Esophagus muscularis mucosa (tissue), 4 donors: ENCODE measurements around the gene DNAH17. TPM values are rescaled to one million over a fixed set of nuclear protein-coding genes. Genes with fewer than 3 reads are reported as not detected.

Source experiments
- DNase-seq: peaks from one replicate; pipeline ENCODE4 v3.0.0-alpha.2; 2017; ENCODE audit errors: extremely low spot score
- H3K27ac ChIP-seq, 4 donors: fragments of 200-600 bp; sonication (generic); replicated peaks in 1 of 4; 1 replicate in 3 of 4; 2 replicates in 1 of 4; pipeline ENCODE4 v1.5.1; 2016 to 2019; ENCODE audit warnings: mild to moderate bottlenecking in 1 of 4
- H3K27me3 ChIP-seq, 4 donors: fragments of 200-600 bp; sonication (generic); one replicate each; pipeline versions ENCODE4 v1.5.1 to v1.6.0; 2016 to 2019
- H3K36me3 ChIP-seq, 4 donors: fragments of 200-600 bp; sonication (generic); one replicate each; pipeline ENCODE4 v1.5.1; 2016 to 2019
- H3K4me1 ChIP-seq, 4 donors: fragments of 200-600 bp; sonication (generic); one replicate each; pipeline ENCODE4 v1.5.1; 2016 to 2019
- H3K4me3 ChIP-seq, 4 donors: fragments of 200-600 bp; sonication (generic); 1 replicate in 2 of 4; 2 replicates in 2 of 4; pipeline ENCODE4 v1.5.1; 2016 to 2019; ENCODE audit warnings: mild to moderate bottlenecking in 4 of 4, moderate library complexity in 1 of 4
- H3K9me3 ChIP-seq, 4 donors: fragments of 200-600 bp; sonication (generic); 1 replicate in 3 of 4; 2 replicates in 1 of 4; pipeline ENCODE4 v1.5.1; 2016 to 2019
- EP300 ChIP-seq: sonication (generic); formaldehyde crosslinking; IDR thresholded peaks from one replicate; pipeline ENCODE4 v1.6.1; 2017; ENCODE audit warnings: antibody characterized with exemption
- POLR2A ChIP-seq: fragments of 450-650 bp; IDR thresholded peaks from one replicate; pipeline ENCODE4 v1.6.1; 2017; ENCODE audit warnings: antibody characterized with exemption, moderate library complexity, mild to moderate bottlenecking, low read depth
- POLR2AphosphoS5 ChIP-seq, 2 donors: sonication (generic); formaldehyde crosslinking; IDR thresholded peaks; one replicate each; pipeline ENCODE4 v1.6.1; 2017; ENCODE audit warnings: antibody characterized with exemption in 2 of 2
- WGBS: methylation state at CpG from one replicate; pipeline ENCODE4 v1.1.5; 2018; 5-methylcytosine and 5-hydroxymethylcytosine counted together
- intact Hi-C: fragments of 100-400 bp; cut with DNase I; formaldehyde crosslinking; loops from one replicate; pipeline ENCODE4 v1.15.1; 2023
- total RNA-seq, 4 donors: library from RNA; depleted of rRNA; stranded (reverse); fragments of >200 nt; gene quantifications; one replicate each; pipeline versions ENCODE4 v1.1.0 to v1.2.1, GENCODE V29; 2016
- TF ChIP-seq, protein P1 (sequence below), 3 experiments: fragments of 200-600 bp in 2 of 3; fragments of 450-650 bp in 1 of 3; sonication (generic) in 2 of 3; IDR thresholded peaks; one replicate each; pipeline ENCODE4 v1.5.1; 2017 to 2019; ENCODE audit warnings: antibody characterized with exemption in 3 of 3, mild to moderate bottlenecking in 2 of 3, moderate library complexity in 1 of 3

Gene DNAH17
- total RNA-seq, 4 donors from 2014 or later: not detected

DNA sequence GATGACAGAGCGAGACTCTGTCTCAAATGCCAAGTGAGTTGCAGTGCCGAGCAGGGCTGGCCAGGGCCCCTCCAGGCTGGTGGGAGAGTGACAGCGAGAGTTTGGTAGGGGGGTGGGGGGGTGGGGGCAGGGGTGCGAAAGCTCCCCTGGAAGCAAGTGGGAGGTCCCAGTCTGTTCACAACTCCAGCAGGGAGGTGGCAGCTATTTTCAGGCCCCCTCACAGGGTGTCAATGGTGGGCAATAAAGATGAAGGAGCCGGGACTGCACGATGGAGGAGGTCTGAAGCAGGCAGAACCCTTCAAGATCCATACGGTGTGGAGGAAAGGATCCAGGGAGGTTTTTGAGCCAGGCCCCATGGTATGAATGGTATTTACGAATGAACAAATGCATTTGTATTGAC, 115.0 kb downstream of the DNAH17 start:
- WGBS: 72% methylated on average over 7 of the region's 8 CpGs
- DNase-seq: no peak
- intact Hi-C loops: no loop called here

DNA sequence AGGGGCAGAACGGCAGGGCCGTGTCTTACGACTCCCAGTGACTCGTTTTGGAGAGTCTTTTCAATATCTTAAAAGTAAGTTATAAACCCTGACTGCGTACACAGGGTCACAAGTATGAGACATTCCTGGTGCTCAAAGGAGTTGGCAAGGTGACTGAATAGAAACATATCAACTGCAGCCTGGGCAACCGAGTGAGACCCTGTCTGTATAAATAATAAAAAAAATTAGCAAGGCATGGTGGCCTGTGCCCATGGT, 115.5 kb downstream of the DNAH17 start:
- Histone ChIP-seq H3K36me3 (no peaks in the 10 kb centered on the region), H3K9me3 (no peaks in the 10 kb centered on the region), H3K27ac (no peak overlapping the region), H3K27me3 (no peaks in the 10 kb centered on the region), H3K4me1 (no peaks in the 10 kb centered on the region), H3K4me3 (no peak overlapping the region)
- intact Hi-C loops: no loop called here
- 79% methylated on average over 6 of the region's 6 CpGs for WGBS
- TF ChIP-seq POLR2AphosphoS5 (IDR thresholded peaks at IDR 0.05): no peak
- TF ChIP-seq, protein P1, sequence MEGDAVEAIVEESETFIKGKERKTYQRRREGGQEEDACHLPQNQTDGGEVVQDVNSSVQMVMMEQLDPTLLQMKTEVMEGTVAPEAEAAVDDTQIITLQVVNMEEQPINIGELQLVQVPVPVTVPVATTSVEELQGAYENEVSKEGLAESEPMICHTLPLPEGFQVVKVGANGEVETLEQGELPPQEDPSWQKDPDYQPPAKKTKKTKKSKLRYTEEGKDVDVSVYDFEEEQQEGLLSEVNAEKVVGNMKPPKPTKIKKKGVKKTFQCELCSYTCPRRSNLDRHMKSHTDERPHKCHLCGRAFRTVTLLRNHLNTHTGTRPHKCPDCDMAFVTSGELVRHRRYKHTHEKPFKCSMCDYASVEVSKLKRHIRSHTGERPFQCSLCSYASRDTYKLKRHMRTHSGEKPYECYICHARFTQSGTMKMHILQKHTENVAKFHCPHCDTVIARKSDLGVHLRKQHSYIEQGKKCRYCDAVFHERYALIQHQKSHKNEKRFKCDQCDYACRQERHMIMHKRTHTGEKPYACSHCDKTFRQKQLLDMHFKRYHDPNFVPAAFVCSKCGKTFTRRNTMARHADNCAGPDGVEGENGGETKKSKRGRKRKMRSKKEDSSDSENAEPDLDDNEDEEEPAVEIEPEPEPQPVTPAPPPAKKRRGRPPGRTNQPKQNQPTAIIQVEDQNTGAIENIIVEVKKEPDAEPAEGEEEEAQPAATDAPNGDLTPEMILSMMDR (IDR thresholded peaks at IDR 0.05): no peak
- no peak for TF ChIP-seq EP300
- TF ChIP-seq POLR2A: no peak
- no peak for DNase-seq

More for the DNA sequence above, 115.0 kb downstream of the DNAH17 start:
- Histone ChIP-seq H3K4me3 (no peak overlapping the region), H3K9me3 (no peaks in the 10 kb centered on the region), H3K27me3 (no peaks in the 10 kb centered on the region), H3K4me1 (no peaks in the 10 kb centered on the region), H3K36me3 (no peaks in the 10 kb centered on the region), H3K27ac (no peak overlapping the region)
- TF ChIP-seq, protein P1 (IDR thresholded peaks at IDR 0.05): no peak
- TF ChIP-seq POLR2A (no peak), EP300 (no peak), POLR2AphosphoS5 (IDR thresholded peaks at IDR 0.05) (no peak)

DNA sequence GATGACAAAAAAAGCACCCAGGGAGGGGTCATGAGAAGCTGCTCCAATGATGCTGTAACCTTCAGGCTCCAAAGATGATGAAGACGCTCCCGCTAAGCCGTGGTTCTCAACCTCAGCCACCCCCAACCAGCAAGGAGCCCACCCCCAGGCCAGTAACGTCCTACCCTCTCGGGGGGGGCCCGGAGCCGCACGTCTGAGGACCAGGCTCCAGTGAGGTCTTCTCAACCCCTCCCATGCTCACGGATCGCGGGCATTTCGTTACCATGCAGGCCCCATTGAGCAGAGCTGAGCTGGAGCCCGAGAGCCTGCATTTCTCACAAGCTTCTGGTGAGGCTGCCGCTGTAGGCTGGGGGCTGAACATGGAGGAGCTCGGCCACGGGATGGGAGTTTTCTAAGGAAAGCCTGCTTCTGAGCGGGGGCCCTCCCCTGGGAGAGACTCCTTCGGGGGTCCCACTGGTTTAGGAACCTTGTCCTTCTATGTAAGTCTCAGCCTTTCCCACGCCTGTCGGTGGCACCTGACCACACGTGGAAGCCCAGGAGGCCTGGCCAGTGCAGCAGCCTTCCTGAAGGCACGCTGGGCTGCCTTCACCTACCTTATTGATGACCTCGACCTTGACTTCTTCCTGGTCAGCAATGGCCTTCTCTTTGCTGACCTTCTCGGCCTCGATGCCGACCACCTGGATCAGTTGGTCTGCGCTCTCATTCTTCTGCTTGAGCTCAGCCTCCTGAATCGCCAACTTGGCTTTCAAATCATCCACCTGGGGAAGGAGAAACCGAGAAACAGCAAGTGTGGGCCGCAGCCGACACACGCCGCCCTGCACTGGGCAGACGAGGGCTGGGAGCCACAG, 116.0 kb downstream of the DNAH17 start:
- 90% methylated on average over 33 of the region's 34 CpGs for WGBS
- Histone ChIP-seq H3K27ac (no peak overlapping the region), H3K27me3 (no peaks in the 10 kb centered on the region), H3K4me1 (no peaks in the 10 kb centered on the region), H3K36me3 (no peaks in the 10 kb centered on the region), H3K4me3 (no peak overlapping the region), H3K9me3 (no peaks in the 10 kb centered on the region)
- intact Hi-C loops: no loop called here
- no peak for DNase-seq
- TF ChIP-seq, protein P1 (IDR thresholded peaks at IDR 0.05): no peak
- TF ChIP-seq POLR2AphosphoS5 (IDR thresholded peaks at IDR 0.05) (no peak), POLR2A (no peak), EP300 (no peak)

DNA sequence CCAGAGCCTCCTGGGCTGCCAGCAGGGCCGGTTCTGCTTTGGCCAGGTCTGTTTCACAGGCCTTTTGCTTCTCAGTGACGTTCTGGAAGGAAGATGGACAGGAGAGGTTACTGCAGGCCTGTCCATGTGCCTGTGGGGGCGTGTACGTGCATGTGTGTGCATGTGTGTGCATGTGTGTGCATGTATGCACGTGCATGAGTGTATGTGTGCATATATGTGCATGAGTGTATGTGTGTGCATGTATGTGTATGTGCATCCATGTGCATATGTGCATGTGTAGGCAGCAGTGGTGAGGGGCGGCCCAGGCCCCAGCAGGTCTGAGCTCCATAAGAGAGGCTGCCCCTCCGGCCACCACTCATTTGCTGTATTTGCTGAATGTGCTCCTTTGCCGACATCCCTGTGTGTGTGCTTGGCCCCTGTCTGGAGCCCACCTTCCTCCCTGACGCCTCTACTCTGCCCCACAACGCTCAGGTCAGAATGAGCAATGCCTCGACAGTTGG, 117.0 kb downstream of the DNAH17 start:
- Histone ChIP-seq H3K36me3 (no peaks in the 10 kb centered on the region), H3K4me1 (no peaks in the 10 kb centered on the region), H3K27me3 (no peaks in the 10 kb centered on the region), H3K9me3 (no peaks in the 10 kb centered on the region), H3K27ac (no peak overlapping the region), H3K4me3 (no peak overlapping the region)
- TF ChIP-seq POLR2AphosphoS5 (IDR thresholded peaks at IDR 0.05) (no peak), POLR2A (no peak), EP300 (no peak)
- TF ChIP-seq, protein P1 (IDR thresholded peaks at IDR 0.05): no peak
- WGBS: 77% methylated on average over 10 of the region's 11 CpGs
- intact Hi-C loops: no loop called here
- DNase-seq: no peak
